Cardiac fibroblast (primary cell): Measurements from ENCODE around the gene TPSG1.

Source experiments
- DNase-seq, 2 donors: peaks; one replicate each; pipeline versions ENCODE4 v3.0.0 to v3.0.0-alpha.2; 2010; ENCODE audit warnings: low read depth in 2 of 2
- H3K4me3 ChIP-seq, 2 donors: replicated peaks in 1 of 2; 1 replicate in 1 of 2; 2 replicates in 1 of 2; pipeline ENCODE4 v1.5.1; 2011; ENCODE audit warnings: low read depth in 2 of 2, low read length in 2 of 2, mild to moderate bottlenecking in 2 of 2, moderate library complexity in 1 of 2
- CTCF ChIP-seq: IDR thresholded peaks from one replicate; pipeline ENCODE4 v1.5.1; 2011; ENCODE audit warnings: low read depth, mild to moderate bottlenecking, low read length, inconsistent platforms

Gene TPSG1

DNA sequence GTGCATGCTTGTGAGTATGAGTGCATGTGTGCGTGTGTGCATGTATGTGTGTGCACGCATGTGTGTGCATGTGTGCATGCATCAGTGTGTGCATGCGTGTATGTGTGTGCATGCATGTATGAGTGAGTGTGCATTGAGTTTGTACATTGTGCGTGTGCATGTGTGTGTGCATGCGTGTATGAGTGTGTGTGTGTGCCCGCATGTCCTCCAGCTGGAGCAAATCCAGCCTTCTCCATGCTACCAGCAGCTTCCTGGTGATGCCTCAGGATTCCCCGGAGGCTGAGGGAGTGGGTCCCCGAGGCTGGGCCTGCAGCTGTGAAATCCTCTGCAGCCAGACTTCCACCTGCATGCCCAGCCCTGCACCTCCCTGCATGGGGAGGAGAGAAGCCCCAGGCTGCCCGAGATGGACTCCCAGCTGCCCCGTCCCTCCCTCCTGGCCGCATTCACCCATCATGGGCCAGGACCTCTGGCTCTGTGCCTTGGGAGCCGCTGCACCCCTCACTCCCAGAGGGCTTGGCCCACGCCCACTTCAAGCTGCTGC lies 40.1 kb upstream of the TPSG1 start:
- no peak for TF ChIP-seq CTCF
- DNase-seq = no peak
- H3K4me3 ChIP-seq = no peak overlapping the region

DNA sequence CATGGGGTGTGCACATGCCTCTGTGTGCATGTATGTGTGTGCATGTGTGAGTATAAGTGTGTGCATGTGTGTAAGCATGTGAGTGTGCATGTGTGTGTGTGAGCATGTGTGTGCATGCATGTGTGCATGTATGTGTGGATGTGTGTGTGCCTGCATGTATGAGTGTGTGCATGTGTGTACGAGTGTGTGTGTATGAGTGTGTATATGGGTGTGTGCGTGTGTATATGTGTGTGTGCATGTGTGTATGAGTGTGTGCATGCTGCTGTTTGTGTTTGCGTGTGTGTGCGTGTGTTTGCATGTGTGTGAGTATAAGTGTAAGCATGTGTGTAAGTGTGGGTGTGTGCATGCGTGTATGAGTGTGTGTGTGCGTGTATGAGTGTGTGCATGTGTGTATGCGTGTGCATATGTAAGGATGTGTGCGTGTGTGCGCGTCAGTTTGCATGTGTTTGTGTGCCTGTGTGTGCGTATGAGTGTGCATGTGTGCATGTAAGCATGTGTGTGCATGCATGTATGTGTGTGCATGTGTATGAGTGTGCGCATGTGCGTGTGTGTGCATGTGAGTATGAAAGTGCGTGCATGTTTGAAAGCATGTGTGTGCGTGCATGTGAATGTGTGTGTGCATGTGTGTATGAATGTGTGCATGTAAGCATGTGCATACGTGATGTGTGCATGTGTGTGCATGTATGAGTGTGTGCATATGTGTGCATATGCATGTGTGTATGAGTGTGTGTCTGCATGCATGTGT lies 39.4 kb upstream of the TPSG1 start:
- DNase-seq = no peak
- H3K4me3 ChIP-seq = no peak overlapping the region
- no peak for TF ChIP-seq CTCF

DNA sequence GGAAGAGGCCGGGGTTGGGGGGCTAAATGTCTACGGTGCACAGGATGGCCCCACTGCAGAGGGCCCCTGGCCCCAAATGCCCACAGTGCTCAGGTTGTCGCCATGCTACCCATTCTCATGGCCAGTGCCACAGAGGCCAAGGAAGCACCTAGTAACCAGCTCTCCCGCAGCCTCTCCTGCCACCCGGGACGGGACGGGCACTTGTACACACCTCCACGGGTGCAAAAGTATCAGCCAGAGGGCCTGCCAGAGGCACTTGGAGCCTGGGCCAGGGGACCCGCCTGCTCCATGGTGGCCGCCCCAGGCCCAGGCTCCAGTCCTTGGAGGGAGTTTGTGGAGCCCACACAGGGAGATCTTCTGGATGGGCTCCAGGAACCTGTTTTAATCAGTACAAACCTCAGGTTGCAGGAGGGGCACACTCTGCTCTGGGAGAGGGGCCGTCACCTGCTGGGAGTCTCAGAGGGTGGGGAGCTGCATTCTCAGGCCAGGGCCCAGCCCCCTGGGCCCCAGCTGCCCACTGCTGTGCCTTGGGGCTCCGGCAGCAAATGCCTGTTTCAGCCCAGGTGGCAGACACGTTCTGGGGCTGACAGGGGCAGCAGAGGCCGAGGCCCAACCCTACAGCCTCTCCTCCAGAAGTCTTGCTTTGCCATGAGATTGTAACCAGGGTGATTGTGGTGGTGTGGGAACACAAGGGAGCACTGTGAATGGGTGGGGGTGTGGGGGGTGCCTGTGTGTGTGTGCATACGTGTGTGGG lies 38.7 kb upstream of the TPSG1 start:
- no peak for TF ChIP-seq CTCF
- H3K4me3 ChIP-seq = no peak overlapping the region
- DNase-seq = no peak

GRCh38 chr16:1262846-1263221 lies 37.8 kb upstream of the TPSG1 start:
- no peak for TF ChIP-seq CTCF
- no peak for DNase-seq

DNA sequence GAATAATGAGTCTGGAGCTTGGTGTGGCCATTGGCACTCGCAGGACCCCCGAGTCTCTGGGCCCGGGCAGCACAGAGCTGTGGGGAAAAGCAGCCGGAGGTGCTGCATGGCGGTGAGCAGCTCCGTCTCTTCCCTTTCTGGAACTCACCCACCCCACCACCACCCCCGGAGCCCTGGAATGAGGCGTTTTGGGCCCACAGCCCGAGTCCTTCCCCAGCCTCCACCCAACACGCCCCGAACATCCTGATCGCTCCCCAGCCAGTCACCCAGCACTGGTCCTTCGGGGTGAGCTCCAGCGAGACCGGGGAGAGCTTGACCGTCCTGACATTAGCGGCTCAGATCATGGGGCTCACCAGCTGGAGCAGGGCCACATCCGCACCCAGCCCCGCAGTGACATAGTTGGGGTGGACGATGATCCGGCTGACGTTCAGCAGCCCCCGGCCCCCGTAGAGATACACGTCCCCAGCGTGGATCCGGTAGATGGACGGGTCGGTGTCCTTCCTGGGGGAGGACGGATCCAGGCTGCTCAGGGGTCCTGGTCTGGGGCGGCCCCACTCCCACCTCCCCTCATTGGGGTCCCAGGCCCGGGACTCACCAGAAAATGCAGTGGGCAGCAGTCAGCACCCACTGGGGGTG lies 37.3 kb upstream of the TPSG1 start:
- DNase-seq = no peak
- H3K4me3 ChIP-seq = no peak overlapping the region
- no peak for TF ChIP-seq CTCF

More at GRCh38 chr16:1262846-1263221, 37.8 kb upstream of the TPSG1 start:
- H3K4me3 ChIP-seq = no peak overlapping the region

GRCh38 chr16:1261131-1261892 lies 36.2 kb upstream of the TPSG1 start:
- no peak for TF ChIP-seq CTCF
- DNase-seq = no peak
- no peak overlapping the region for H3K4me3 ChIP-seq
